NCI-H82 treated with DMSO at 0.1 percent for 48 hours (cell line): ENCODE measurements around the gene SLC26A5.
"Not testable (repeated sequence)": the region's sequence is repeated elsewhere in the genome, so short reads cannot be mapped to it uniquely, and the experiment has no call there.

Source experiments
- DNase-seq: peaks from one replicate; lab custom pipeline; 2025; ENCODE audit not compliant: unreplicated experiment; lab: John Stamatoyannopoulos, UW

Gene SLC26A5

DNA sequence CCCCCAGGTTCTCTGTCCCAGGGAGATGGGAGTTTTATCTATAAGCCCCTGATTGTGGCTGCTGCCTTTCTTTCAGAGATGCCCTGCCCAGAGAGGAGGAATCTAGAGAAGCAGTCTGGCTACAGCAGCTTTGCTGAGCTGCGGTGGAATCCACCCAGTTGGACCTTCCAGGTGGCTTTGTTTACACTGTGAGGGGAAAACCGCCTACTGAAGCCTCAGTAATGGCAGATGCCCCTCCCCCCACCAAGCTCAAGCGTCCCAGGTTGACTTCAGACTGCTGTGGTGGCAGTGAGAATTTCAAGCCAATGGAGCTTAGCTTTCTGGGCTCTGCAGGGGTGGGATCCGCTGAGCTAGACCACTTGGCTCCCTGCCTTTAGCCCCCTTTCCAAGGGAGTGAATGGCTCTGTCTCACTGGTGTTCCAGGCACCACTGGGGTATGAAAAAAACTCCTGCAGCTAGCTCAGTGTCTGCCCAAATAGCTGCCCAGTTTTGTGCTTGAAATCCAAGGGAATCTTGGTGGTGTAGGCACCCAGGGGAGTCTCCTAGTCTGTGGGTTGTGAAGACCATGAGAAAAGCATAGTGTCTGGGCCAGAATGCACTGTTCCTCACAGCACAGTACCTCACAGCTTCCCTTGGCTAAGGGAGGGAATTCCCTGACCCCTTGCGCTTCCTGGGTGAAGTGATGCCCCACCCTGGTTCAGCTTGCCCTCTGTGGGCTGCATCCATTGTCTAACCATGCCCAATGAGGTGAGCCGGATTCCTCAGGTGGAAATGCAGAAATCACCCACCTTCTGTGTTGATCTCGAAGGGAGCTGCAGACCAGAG lies 40.0 kb downstream of the SLC26A5 start:
- not testable (repeated sequence) for DNase-seq

DNA sequence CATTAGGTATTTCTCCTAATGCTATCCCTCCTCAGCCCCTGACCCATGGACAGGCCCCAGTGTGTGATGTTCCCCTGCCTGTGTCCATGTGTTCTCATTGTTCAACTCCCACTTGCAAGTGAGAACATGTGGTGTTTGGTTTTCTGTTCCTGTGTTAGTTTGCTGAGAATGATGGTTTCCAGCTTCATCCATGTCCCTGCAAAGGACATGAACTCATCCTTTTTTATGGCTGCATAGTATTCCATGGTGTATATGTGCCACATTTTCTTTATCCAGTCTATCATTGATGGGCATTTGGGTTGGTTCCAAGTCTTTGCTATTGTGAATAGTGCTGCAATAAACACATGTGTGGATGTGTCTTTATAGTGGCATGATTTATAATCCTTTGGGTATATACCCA lies 46.3 kb downstream of the SLC26A5 start:
- not testable (repeated sequence) for DNase-seq

DNA sequence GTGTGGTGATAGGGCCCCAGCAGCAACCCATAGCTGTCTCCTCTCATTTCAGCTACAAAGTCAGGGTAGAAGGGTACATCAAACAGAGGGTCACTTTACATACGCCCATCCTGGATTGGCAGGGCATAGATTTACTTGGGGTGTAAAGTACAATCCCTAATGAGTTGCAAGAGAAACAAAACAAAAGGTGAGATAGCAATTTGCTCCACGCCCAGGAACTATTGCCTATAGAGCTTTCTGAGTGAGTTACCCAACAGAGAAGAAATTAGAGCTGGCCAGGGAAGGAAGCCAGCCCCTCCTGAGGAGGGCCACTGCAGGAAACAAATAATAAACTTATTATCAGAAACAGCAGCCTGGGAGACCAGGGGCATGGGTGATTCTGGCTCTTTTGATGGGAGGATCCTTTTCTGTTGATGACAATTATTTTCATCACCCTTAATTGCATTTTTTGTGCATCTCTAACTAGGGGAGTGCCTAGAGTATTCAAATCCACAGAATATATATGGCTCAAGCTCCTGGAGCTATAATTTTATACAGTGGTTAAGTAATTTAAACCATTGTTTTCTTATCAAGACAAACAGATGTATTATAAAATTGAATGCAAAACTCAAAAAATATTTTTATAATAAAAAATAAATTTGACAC lies 47.4 kb downstream of the SLC26A5 start:
- no peak for DNase-seq

DNA sequence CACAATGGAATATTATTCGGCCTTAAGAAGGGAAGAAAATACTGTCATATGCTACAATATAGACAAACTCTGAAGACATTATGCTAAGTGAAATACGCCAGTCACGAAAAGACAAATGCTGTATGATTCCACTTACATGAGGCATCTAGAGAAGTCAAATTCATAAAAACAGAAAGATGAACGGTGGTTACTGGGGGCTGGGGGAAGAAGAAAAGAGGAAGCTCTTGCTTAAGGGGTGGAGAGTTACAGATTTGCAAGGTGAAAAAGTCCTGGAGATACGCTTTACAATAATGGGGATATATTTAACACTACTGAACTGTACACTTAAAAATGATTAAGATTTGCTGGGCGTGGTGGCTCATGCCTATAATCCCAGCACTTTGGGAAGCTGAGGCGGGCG lies 49.5 kb downstream of the SLC26A5 start:
- no peak for DNase-seq

DNA sequence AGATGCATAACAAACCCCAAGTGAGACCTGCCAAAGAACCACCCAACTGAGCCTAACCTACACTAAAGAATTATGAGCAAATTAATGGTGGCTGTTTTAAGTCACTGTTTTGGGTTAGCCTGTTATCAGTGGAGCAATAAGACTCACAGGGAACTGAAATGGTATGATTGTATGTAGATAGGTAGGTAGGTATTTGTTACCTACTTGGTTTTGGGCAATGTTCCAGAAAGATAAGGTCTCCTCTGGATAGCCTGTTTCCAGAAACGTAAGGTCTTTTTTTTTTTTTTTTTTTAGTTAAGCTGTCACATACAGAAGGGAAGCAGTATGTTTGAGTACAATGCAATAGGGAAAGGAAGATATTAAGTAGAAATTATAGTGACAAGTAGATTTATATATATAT lies 50.9 kb downstream of the SLC26A5 start:
- DNase-seq = no peak

DNA sequence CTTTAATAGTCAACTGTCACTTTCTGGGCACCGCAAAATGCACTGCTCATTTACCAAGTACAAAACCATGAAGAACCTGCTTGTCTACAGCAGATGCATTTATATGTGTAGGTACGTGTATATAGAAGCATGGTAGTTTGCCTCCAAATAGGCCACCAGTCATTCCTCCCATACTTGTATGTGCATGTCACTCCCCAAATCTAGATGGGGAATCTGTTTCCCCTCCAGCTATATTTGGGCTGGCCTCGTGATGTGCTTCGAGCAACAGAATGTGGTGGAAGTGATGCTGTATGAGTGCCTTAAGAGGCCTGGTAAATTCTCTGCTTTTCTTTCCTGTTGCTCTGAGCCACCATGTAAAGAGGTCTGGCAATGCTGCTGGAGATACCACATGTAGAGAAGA lies 51.4 kb downstream of the SLC26A5 start:
- DNase-seq = no peak

DNA sequence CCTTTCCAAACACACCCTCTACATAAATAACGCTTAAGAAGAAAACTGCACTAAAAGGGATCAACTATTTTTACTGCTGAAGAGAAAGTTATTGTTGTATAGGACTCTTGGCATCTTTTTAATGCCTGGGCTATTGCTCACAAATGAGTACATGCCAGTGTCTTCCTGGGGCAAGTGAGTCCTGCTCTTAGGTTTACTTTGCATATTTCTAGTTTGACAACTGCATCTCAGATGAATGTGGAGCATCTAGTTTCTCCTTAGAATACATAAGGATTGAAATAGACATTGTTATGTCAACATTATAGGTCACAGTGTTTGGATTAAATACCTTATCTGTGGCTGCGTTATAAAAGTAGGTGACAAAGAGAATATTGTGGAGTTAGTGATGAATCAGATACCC lies 54.0 kb downstream of the SLC26A5 start:
- DNase-seq = no peak

DNA sequence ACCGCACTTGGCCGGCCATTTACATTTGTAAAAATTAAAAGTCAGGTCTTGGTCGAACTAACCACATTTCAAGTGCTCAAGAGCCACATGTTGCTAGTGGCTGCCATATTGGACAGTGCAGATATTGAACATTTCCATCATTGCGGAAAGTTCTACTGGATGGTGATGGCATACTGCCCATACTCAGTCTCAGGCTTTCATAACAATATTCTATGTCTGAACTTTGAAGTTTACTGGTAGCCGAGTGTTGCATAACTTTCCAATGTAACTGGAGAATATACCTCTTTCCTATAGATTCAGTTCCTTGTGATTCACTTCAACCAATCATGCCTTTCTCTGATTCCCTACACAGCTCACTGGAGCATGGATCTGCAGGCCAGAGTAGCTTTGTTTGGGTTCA lies 54.9 kb downstream of the SLC26A5 start:
- no peak for DNase-seq

DNA sequence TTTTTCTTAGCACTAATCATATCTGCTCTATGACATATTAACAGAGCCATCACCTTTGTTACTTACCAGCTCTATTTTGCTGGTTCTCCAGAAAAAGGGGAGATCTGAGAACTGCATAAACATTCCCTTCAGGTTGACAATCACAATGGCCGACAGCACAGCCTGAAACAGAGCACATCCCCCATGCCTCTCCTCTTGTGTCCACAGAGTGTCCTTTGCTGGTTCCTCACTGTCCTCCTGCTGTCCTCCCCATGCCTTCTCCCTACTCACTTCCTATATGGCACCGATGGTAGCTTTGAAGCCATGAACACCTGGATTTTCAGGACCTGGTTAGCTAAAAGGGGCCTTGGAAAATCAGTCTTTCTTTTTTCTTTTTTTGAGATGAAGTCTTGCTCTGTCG lies 56.7 kb downstream of the SLC26A5 start:
- DNase-seq = no peak

DNA sequence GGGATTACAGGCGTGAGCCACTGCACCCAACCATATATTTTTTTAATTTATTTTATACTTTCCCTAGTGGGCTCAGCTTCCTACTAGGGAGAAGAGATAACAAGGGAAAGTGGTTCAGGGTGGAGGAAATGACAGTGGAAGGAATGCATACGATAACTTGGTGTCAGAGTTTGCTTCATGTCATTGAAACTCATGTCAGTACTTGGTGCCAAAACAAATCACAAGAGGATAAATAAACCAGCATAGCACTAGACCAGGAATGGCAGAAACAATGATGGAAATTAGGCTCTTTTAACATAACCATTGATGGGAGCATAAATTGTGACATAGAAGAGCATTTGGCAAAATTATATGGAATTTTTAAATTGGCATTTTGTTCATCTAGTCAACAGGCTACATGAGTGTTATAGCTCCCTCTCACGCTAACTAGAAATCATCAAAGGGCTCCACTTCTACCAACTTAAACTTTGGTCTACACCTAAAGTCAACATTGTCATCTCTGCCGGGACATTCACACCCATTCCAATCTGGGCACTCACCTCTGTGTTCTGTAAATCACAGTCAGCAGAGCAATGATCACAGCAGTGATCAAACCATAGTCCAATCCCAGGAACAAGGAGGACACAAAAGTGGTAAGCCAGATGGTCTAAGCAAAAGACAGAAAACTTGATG lies 57.4 kb downstream of the SLC26A5 start:
- no peak for DNase-seq

DNA sequence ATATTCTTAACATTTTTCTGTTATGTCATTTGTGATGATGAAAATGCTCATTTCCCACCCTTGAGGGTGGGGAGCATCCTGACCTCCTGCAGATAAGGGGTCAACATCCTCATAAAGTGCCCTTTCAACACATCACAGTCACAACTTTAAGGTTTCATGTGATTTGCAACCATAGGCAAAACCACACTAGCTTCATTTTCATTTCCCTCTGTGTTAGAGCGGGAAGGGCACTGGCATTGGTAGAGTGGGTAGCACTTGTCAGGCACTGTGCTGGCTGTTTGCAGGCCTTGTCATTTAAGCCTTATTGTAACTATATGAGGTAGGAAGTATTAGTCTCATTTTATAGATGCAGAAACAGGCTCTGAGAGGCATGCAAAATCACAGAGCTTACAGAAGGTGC lies 58.8 kb downstream of the SLC26A5 start:
- no peak for DNase-seq

DNA sequence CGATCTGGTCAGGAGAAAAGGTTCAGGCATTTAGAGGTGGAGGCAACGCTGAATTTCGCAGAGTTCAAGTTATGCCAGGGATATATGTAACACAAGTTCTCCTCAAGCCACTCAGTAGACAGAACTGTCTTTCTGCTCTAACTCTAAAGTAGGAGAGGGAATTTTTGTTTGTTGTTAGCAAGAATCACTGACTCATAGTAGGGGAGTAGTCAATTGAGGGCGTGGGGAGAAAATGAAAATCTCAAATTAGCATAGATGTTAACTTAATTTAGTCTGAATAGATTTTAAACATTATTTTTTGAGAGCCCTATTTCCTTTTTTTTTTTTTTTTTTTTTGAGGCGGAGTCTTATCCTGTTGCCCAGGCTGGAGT lies 64.0 kb downstream of the SLC26A5 start:
- DNase-seq = no peak

DNA sequence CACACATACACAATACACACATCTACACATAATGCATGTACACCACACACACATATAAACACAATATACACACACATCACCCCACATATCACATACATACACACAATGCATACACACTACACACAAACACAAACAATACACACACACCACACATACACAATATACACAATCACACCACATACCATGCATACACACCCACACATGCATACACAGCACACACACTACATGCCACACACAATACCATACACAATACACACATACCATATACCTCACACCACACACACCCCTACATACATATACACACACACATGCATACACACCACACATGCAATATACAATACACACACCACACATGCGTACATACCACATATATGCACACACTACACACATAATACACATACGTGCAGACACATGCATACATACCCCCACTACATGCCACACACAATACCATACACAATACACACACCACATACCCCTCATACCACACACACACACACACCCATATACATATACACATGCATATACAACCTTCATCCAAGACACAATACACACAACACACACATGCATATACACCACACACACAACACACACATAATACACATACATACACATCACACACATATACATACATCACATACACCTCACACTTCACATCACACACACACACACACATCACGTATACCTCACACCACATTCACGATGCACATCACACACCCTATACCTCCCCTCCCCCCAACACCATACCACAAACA lies 64.6 kb downstream of the SLC26A5 start:
- DNase-seq = no peak

DNA sequence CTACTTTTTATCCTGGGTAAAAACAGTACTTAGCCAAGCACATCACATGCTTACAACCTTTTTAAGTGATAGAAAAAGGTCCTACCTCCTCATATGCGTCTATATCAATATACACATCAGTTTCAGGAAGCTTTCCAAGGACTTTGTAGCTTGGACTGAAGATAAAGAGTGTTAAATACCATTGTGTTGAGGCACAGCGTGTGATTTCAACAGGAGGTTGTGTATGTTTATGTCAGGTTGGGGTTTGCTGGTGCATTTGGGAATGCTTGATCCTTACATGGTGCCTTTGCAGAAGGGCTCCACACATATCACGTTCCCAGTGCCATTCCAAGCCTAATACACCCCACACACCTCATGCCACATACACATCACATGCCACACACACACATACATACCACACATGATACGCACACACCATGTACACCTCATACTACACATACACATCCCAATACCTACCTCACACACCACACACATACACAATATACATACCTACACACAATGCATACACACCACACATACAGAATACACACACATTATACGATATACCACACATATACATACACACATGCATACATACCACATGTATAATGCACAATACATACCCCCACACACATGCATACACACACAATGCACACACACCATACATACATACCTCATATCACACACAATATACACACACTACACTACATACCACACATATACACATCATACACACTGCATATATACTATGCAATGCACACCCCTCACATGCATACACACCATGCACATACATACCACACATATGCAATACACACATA lies 65.4 kb downstream of the SLC26A5 start:
- DNase-seq = no peak

DNA sequence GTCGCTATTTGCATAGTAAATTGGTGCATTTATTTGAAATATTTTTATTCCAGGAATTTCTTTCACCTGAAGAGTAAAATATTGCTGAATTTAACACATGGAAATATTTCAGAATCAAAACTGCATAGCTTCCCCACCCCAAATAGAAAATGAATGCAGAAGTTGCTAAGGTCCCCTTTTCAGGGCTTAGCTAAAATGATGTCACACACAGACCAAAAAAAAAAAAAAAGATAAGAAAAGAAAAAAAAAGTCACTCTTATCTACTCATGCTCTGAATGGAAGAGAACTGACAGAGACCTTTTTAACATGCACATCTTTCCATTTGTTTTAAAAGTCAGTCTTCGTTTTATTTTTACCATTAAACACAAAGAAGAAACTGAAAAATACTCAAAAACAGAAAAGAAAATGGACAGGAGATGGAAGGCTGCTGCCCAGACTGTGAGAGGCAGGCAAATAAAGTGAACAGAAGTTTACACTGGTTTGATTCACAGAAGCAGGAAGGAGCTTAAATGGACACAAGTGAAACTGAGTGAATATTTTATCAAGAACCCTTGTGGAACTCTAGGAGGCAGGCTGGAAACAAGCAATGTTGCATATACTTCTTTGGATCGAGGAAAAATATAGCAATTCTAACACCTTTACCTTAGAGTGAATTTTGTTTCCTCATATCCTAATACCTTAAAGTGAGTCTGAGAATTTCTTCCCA lies 66.6 kb downstream of the SLC26A5 start:
- DNase-seq = no peak

DNA sequence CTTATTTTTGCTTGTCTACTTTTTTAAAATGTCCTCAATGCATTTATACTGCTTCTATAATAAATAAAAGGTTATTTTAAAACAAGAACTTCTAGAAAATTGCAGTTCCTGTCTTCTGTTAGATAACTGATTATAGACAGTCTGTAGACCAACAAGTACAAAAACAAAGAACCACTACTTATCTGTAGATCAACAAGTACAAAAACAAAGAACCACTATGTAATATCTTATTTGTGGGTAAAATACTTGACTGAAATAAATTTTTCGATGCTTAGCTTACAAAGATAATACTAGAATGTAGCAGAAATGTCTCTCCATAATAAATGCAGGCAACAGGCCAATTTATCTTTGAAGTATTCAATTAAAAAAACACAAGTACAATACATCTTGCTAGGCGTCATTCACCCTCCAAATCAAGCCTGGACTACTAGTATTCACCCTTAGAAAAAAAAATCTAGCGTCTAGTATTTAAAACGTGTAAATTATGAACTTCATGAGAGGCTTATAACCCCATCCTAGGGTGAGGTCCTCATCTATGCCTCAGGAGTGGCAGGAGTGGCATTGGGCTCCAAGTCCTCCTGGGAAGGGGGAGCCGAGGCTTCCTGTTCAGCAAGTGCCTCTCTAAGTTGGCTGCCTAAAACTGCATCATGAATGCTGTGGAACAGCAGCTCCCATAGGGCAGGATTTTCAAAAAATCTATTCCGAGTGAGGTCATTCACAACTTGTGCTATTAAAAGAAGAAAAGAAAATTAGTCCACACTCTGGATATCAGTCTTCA lies 72.0 kb downstream of the SLC26A5 start:
- DNase-seq = no peak

DNA sequence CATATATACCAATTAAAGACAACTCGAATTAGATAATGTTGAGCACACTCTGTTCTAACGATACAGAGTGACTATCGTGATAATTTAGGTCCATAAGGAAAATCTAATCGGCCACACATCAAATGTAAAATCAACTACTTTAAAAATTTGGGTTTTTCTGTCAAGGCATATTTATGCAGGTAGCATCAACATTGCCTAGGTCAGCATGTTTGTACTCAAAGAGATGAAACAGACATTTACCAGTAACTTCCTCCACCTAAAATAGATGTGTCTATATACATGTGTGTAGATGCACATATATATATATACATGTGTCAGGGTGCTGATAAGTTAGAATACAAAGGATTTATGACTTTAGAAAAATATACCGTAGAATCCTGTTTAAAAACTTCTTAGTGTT lies 76.6 kb downstream of the SLC26A5 start:
- no peak for DNase-seq

DNA sequence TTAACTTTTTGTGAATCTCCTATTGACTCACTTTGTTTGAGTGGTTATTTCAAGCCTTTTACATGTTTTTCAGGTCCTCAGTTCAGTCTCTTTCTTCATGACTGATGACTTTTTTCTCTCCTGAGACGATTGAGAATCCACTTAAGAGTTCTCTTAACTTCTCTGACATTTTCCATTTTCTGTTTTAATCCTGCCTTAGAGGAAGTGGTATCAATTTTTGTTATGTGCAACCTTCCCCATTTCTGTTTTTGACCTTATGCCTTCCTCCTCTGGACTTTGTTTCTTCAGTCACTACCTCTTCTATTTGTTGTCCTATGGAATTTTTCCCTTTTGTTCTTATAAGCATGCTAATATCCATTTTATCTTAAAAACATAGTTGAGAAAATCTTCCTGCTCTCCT lies 96.2 kb downstream of the SLC26A5 start:
- no peak for DNase-seq

DNA sequence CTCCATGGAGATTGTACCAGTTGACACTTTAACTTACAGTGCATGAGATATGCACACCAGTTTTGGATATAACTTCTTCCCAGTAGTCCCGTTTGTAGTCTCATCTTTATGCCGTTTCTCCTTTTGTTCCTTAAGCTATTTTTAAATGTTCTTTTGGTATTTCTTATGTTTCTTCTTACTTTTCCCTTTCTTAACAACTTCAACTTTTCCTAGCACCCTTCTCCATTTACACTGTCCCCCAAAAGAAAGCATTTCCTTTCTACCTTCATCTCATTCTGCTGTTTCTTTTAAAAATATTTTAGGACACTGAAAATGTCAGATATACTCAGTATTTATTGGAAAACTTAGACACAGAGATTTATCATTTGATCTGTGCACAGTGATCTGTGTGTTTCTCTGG lies 97.0 kb downstream of the SLC26A5 start:
- no peak for DNase-seq
